ENCODE data around the gene COMMD3.
"Not testable (repeated sequence)": the region's sequence is repeated elsewhere in the genome, so short reads cannot be mapped to it uniquely, and the experiment has no call there.

Gene COMMD3

DNA sequence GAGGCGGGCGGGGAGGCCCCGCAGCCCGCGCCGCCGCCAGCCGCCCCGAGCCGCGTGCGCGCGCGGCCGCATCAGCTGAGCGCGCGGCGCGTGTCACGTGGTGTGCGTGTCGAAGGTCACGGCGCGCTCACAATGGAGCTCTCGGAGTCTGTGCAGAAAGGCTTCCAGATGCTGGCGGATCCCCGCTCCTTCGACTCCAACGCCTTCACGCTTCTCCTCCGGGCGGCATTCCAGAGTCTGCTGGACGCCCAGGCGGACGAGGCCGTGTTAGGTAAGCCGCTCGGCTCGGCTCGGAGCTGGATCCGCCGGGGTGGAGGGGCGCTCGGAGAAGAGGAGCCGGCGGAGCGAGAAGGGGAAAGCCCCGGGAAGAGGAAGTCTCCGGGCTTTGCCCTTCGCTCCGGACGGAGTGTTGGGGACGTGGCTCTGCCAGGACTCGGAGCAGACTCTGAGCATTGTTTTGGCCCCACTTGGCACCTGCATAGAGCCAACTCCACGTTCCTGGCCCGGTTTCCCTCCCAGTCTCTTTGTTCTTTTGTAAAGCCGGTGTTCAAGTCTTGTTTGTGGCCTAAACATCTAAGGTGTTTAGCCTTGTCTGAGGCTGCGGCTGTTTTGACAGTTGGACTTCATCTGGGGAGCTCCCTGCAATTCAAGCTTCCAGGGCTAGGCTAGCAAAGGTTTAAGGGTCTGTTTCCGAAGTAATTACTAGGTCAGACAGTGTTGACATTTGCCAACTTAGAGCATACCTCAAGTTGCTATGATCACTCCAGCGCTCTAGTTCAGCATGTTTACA is at the start of gene COMMD3:
Gene COMMD3, plus strand, starts transcription at position 103 of the 790 bp plus-strand sequence. Its CDS starts 30 bp downstream, at position 133.
- peak; percentile 78 for DNase-seq

DNA sequence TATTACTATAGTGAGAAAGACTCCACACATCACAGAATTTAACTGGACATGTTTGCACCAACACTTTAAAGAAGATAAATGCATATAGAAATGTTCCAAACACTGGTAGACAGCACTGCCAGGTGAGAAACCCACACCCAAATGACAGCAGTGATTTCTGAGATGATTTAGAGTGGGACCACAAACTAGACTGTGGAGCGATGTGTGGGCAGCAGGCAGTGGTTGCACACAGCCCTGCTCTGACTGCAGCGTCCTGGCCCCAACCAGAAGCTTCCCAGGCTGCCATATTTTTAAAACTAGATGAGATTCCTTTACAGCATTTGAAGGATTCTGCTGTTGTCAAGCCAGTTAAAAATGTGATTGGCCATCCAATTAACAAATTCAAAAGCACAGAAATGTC is 47.7 kb upstream of the COMMD3 start:
- no peak for DNase-seq

DNA sequence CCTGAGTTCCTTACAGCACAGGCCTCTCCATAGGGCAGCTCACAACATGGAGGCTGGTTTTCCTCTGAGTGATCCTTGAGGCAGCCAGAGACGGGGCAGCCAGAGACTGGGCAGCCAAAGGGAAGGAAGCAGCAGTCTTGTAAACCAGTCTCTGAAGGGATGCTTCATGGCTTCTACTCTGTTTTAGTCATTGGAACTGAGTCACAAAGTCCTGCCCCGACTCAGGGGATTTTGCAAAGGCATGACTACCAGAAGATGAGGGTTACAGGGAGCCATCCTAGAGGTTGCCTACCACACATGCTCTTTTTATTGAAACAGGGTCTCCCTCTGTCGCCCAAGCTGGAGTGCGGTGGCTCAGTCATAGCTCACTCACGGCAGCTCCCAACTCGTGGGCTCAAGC is 44.4 kb upstream of the COMMD3 start:
- DNase-seq = no peak

DNA sequence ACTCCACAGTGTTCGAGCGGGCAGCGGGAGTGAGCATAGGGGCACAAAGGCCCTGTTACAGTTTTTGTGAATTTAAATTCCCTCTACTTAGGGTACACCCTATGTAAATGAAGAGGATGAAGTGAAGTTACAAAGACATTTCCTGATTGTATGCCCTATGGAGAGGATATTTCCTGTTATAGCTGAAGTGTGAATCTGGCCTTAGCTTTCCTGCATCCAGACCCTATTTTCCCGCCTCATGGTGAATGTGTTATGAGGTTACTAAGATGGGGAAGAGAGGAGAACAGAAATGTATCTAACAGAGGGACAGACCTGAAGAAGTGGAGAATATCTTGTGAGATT is 37.8 kb upstream of the COMMD3 start:
- DNase-seq = no peak

GRCh38 chr10:22280078-22280477 is 36.1 kb upstream of the COMMD3 start:
- no peak for DNase-seq

GRCh38 chr10:22285130-22285529 is 31.1 kb upstream of the COMMD3 start:
- no peak for DNase-seq

DNA sequence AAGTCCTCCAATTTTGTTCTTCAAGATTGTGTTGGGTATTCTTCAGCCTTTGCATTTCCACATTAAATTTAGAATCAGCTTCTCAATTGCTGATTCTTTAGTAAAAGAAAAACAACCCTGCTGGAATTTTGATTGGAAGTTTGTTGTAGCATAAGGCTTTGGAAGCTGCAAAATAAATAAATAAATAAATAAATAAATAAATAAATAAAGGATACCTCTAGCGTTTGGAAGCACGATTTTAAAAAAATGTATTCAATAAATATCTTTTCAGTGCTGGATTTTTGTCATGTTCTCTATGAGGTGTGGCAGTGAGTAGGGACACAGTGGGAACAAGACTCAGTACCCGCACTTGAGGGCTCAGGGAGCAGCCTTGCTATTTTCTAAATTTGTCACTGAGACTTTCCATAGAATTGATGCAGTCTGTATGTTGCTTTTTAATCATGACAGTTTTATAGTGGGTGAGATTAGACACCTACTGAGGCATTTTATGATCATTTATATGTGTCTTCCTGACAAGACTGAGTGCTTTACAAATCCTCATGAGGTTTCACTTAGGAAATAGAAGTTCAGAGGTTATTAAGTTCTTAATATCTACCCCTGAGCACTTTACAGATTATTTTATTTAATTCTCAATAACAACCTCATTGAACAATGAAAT is 22.3 kb upstream of the COMMD3 start:
- DNase-seq = no peak

DNA sequence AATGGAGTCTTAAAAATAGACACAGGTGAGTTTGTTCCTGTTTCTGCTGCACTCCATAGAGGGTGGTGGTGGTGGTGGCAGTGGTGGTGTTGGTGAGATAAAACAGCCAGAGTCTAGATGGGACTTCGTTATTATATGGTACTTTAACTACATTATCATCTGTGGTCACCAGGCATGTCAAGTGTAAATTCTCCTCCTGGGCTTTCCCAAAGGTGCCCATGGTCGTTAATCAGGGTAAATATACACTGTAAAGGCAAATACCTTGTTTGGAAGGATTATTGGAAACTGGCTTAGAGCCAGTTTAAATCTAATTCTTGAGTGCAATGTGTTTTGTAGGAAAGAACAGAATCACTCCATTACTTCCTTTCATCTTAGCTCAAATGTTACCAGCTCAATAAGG is 21.5 kb upstream of the COMMD3 start:
- no peak for DNase-seq

DNA sequence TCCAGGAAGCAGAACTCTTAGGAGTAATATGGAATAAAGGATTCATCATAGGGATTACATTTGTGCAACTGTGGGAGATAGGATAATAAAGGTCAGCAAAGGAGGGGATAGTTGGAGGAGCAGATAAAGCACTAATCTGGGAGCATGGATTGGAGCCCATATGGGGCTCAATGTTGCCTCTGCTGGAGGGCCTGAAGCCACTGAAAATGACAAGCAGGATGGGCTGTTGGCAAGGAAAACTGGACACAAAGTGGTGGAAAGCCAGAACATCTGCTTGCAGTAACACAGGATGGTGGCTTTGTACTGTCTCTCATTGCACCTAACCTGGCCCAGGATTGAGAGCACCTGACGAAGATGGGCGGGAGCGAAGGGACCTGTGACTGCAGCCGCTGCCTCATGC is 15.0 kb upstream of the COMMD3 start:
- DNase-seq = no peak

GRCh38 chr10:22303461-22303860 is 12.7 kb upstream of the COMMD3 start:
- DNase-seq = no peak

- DNase-seq = no peak
Observed at GRCh38 chr10:22305721-22306120, 10.5 kb upstream of the COMMD3 start.

DNA sequence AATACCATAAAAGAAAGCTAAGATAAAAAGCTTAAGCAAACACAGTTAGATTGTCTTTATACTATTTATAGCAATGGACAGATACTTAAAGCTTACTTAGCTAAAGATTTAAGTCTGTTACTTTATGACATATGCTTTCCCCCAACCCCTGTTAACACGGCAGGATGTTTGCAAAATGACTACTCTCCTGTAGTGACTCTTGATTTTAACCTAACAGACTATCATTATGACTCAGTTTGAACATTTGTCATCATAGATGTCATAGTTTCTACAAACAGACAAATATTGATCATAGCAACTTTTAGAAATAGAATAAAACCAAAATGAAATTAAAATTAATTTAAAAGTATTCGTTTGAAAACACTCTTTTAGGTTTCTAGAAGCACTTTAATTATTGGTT is 7.8 kb upstream of the COMMD3 start:
- no peak for DNase-seq

DNA sequence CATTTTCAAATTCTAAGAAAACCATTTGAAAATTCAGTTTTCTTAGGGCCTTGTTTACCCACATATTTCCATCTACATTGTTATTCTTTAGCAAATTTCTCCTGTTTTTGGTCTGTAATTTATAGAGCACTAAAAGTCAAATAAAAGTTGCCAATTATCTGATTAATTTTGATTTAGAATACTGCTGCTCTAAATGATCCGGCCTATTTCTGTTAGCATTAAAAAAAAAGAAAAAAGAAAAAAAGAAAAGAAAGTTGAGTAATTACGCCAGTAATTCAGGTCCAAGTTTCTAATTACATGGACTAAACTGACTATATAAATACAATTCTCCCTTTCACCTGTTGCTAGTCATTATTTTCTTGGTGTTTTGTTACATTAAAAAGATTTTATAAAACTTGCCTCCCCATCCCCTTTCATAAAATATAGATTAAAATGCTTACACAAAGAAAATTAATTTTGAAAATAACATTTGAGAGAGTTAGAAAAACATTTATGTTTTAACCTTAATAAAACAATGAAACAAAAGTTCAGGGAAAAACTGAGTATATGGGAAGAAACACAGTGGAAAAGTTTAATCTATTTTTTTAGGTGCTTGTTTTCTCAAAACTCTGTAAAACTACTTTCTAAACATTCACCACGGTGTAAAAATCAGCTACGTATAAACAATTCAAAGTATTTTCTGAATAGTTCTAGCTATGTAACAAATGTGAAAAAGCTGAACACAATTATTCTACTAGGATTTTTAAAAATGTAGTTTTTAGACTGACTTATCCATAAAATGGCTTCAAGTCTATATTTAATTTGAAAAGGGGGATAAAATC is 6.8 kb upstream of the COMMD3 start:
- DNase-seq = no peak

- DNase-seq = not testable (repeated sequence)
Observed at GRCh38 chr10:22310012-22310411, 6.2 kb upstream of the COMMD3 start.

- DNase-seq = no peak
Observed at GRCh38 chr10:22310928-22311327, 5.3 kb upstream of the COMMD3 start.

GRCh38 chr10:22314852-22315251 is 1.3 kb upstream of the COMMD3 start:
- no peak for DNase-seq

DNA sequence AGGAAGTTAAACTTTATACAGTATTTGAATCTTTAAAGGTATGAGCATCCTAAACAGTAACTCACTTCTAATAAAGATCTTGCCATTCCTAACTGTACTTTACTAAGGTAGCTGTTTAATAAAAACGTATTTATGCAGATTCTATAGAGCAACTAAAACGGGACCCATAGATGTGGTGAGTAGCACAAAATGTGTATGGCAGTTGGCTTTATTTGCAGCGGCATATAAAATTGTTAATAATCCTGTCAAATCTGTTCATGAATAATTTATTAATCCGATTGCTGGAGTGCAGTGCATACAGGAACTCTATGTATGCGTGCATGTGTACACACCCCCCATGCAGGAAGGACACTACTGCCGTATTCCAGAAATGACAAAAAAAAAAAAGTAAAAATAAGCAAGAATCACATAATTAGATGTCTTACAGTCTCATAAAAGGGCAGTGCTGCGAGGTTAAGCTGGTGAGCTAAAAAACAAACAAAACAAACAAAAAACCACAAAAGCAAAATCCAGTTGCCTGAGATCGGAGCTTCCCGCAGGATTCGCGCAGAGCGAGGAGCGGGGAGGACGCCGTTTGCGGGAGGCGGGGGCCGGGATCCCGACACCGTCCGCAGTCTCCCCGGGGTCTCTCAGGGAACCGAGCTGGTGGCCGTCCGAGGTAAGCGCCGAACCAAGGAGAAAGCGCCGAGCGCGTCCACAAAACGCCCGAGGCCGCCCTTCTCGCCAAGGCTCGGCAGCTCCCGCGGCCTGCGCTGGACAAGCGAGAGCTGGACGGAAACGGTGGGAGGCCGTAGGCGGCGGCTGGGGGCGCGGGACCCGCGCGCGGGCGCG is 518 bp upstream of the COMMD3 start:
- DNase-seq = peak; percentile 77

- no peak for DNase-seq
Observed at GRCh38 chr10:22317076-22317370, 835 bp downstream of the COMMD3 start.

DNA sequence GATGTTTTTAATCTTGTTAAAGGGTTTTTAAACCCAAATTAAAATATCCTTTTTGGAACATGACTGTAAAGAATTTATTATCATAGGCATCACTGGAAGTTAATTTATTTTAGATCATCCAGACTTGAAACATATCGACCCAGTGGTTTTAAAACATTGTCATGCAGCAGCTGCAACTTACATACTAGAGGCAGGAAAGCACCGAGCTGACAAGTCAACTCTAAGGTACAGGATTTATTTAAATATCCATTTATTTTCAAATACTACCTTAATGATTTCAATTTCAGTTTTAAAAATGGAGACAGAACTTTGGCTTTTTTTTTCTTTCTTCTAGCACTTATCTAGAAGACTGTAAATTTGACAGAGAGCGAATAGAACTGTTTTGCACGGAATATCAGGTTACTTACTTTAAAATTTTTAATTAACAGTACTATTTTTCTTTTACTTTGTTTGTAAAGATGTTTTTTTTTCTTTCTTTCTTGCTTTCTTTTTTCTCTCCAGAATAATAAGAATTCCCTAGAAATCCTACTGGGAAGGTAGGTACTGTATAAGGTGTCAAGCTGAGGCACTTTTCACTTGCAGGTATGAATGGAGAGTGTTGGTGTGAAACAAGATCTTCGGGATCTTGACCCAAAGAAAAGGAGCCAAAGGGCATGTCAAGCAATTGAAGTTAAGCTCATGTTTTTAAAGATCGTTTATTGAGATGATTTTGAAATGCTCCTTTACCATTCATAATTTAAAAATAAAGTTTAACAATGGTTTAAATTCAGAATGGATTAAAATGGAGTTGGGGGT is 1.8 kb downstream of the COMMD3 start:
- DNase-seq = no peak

- no peak for DNase-seq
Observed at GRCh38 chr10:22318772-22319171, 2.6 kb downstream of the COMMD3 start.

DNA sequence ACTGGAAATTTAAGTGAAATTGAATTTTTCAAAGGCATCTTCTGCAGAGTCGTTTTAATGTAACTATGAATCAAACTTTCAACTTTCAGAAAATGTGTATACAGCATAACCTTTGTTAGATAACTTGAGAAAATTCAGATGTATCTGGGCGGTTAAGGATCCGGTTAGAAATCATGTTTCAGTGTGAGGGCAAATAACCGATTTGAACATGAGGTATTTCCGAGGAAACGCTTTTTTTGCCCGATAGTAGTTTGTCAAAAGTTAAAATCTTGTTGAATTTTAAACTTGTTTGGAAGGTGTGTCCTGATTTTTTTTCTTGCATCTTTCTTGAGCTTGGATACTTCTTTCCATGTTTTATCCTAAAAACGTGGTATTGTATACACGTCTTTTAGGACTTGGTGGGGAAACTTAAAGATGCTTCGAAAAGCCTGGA is 3.4 kb downstream of the COMMD3 start:
- no peak for DNase-seq

DNA sequence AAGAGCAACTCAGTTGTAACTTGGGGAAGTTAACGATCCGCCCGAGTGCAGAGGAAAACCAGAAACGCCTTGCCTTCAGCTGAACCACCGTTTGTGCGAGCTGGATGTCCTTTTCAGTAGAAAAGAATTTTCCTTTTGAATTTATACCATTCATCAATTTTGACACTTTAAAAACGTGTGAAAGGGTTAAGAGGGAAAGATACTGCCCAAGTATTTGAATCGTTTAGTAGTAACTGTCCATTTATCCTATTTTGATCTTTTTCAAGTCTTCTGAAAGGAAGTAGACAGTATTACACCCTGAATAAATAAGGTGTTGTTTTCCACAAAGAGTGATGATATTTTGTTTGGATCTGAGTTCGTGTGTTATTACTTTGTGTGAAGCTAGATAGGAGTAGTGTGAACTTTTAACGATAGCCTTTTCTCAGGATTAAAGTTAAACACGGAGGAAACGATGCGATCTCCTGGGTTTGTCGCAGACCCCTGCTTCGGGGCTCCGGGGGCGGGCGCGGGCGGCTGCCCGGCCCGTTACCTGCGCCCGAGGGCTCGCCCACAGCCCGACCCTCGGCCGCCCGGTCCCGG is 3.9 kb downstream of the COMMD3 start:
- no peak for DNase-seq

Data from NCI-H1092 treated with DMSO at 0.1 percent for 48 hours (cell line).